HS-5 (cell line): ENCODE data around the gene POLD1.
"Not testable (repeated sequence)": the region's sequence is repeated elsewhere in the genome, so short reads cannot be mapped to it uniquely, and the experiment has no call there.

ENCODE experiments used
- DNase-seq: peaks from one replicate; pipeline ENCODE4 v3.0.0-alpha.2; 2012; ENCODE audit warnings: low read depth

POLD1 gene

GRCh38 chr19:50383852-50384684 is at the start of gene POLD1:
TSS of gene POLD1 (plus strand) at chr19:50384347. CDS start at chr19:50398852, 14,505 bp downstream.
- DNase-seq = peak; percentile 86

GRCh38 chr19:50334741-50335421 is 49.3 kb upstream of the POLD1 start:
- no peak for DNase-seq

GRCh38 chr19:50337031-50337430 is 47.1 kb upstream of the POLD1 start:
- not testable (repeated sequence) for DNase-seq

- no peak for DNase-seq
Observed at GRCh38 chr19:50340331-50340730, 43.8 kb upstream of the POLD1 start.

GRCh38 chr19:50341091-50341564 is 43.0 kb upstream of the POLD1 start:
- DNase-seq = no peak

GRCh38 chr19:50344661-50345318 is 39.4 kb upstream of the POLD1 start:
- DNase-seq = no peak

DNA sequence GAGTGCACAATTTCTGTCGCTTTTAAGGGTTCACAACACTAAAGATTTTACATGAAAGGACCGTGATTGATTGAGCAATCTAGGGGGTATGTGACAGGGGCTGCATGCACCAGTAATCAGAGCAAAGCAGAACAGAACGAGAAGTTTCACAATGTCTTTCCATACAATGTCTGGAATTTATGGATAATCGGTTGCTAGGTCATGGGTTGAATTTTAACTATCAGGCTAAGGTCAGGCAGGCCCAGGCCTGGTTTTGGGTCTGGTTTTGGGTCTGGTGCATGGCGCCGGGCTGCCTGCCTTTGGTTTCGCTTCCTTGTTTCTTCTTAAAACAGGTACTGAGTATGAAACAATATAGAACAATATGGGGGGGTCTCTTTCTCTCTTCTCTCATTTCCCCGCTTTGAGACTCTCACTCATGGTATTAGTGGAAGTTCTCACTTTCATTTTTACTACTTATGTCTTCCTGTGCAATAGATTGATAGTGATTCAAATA is 37.0 kb upstream of the POLD1 start:
- DNase-seq = not testable (repeated sequence)

- no peak for DNase-seq
Observed at GRCh38 chr19:50349277-50350057, 34.7 kb upstream of the POLD1 start.

GRCh38 chr19:50352242-50352641 is 31.9 kb upstream of the POLD1 start:
- no peak for DNase-seq

DNA sequence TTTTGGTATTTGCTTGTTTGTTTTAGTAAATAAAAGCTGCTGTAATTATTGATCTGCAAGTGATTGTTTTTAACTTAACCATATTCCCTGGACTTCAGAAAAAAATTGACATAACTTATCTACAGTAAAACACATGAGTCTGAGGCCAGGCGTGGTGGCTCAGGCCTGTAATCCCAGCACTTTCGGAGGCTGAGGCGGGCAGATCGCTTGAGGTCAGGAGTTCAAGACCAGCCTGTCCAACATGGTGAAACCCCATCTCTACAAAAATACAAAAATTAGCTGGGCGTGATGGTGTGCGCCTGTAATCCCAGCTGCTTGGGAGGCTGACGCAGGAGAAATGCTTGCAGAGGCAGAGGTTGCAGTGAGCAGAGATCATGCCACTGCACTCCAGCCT is 30.7 kb upstream of the POLD1 start:
- not testable (repeated sequence) for DNase-seq

DNA sequence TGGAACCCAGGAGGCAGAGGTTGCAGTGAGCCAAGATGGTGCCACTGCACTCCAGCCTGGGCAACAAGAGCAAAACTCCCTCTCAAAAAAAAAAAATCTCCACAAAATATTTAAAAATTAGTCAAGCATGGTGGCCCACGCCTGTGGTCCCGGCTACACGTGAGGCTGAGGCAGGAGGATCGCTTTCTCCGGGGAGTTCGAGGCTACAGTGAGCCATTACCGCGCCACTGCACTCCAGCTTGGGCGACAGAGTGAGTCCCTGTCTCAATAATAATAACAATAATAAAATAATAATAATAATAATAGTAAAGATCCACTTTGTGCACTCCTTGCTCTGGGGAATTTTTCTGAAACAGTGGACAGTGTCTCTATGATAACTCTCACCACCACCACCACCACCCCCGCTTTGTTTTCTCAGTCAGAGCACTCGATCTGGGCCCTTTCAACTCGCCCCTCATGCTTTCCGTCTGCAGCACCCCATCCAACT is 27.4 kb upstream of the POLD1 start:
- no peak for DNase-seq

DNA sequence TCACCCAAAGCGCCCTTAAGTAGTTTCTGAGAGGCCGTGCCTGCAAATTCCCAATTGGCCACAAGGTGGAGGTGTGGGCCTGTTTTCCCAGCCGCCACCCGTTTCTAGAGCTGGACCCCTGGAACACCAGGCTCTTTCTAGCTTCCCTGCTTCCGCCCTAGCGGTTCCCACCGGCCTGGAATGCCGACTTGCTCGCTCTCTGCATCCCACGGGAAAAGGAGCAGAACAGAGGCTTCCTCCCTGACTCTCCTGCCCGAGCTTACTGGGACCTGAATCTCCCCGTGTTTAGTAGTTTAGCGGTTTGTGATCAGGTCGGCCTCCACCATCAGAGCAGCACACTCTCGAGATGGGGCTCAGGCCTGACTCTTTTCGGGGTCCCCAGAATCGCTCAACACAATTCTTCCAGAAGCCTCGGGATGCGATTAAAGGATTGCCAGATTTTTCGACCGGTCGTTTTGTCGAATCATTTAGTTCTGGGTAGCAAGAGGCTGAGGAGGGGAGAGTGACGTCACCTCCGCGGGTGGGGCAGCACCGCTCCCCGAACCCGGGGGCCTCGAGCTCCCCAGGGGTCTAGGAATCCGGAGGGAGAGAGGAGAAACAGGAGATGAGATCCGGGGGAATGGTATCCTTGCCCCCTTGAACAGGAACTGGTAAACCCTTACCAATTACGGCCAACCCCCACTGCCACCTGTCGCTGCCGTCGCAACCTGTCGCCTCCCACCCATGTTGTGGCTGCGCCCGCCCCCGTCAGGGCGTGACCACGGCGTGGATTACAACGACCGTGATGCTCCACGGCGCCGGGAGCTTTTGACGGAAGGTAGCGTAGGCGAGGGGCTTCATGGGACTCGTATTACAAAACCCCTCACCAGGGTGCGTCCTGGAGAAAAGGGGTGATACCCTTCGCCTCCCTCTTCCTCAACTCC is 26.7 kb upstream of the POLD1 start:
- no peak for DNase-seq

DNA sequence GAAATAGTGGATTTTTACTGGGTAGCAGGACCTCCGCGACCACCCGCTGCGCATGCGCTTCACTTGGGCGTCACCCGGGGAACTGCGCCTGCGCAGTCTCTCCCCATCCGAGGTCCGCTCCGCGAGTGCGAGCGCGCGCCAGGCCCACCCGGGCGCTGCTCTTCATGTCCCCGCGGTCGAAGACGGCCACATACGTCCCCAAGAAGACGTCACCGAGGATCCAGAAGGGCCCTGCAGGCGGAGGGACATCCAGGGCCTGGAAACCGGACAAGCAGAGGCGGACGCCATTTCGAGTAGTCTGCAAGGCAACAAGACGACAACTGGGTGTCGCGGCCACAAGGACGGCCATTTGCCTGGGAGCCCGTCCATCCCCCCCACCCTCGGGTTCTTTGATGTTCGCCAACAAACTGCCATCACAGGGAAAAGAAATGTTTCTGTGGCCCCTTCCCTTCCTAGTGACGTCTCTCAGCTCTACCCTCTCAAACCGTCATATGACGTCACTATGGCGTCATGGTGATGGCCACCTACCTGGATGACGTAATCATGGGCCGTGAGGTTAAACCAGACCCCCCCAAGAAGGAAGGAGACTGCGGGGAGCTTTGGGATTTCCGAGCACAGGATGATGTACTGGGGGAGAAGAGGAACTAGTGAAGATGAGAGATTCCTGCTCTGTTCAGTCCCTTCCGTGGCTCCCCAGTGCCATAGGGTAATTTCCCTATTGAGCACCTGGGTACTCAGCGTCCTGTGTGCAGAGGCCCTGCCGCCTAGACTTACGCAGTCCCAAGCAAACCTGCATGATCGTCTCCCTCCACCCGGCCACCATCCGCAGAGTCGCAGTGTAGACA is 25.4 kb upstream of the POLD1 start:
- DNase-seq = no peak

DNA sequence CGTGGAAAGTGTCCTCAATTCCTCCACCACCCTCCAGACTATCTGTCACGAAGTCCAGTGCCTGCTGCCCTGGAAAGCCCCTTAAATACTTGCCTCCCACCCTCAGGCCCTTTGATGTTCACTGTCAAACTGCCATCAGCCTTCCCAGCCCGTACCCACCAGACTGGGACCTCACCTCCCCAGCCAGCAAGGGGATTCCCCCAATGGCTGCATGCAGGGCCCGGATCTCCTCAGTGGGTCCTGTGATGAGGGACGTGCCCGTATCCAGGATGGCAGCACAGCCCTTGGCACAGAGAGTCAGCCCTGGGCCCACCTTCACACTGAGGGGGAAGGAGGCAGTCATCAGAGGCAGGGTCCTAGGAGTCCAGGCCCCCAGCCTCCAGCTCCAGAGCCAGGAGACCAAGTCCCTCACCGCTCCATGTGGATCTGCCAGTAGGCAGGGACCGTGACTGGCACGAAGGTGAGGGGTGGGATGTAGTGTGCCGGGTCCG is 24.8 kb upstream of the POLD1 start:
- DNase-seq = no peak

DNA sequence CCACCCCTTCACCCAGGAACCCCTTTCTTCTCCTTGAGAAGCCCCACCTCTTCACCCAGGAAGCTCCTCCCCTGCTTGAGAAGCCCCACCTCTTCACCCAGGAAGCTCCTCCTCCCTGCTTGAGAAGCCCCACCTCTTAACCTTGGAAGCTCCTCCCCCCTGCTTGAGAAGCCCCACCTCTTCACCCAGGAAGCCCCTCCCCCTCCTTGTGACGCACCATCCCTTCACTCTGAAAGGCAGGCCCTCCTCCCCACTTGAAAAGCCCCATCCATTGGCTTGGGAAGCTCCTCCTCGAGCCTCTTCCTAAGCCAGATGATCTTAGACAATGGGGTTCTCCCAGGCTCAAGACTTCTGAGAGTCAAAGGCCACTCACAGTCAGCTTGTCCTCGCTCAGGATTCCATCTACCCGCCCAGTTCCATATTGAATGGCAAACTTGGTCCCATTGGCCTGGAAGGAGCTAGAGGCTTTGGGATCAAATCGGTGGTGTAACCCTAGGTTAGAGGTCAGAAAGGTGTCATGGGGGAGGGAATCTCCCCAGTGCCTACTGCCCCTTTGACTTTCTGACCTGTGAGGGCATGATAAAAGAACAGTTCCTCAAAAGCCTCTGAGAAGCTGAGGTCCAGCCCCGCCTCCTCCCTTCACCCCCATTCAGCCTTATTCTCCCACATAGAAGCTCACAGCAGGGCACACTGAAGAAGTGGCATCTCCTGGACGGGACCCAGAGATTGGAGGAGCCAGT is 22.7 kb upstream of the POLD1 start:
- no peak for DNase-seq

DNA sequence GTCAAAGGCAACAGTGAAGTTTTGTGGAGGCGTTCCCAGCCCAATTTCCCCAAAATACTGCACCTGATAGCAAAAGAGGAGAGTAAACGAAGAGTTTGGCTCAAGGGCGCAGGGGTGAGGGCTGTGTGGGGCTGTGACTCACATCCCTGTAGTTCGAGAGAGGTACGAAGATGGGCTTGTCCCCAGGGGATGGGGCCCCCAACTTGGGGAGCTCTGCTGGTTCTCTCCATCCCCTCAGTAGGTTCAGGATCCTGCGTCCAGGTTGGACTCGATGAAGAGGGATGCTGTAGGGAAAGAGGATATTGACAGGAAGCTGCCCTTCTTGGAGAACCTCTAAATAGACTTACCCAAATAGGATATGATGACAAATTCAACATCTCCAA is 22.1 kb upstream of the POLD1 start:
- no peak for DNase-seq

DNA sequence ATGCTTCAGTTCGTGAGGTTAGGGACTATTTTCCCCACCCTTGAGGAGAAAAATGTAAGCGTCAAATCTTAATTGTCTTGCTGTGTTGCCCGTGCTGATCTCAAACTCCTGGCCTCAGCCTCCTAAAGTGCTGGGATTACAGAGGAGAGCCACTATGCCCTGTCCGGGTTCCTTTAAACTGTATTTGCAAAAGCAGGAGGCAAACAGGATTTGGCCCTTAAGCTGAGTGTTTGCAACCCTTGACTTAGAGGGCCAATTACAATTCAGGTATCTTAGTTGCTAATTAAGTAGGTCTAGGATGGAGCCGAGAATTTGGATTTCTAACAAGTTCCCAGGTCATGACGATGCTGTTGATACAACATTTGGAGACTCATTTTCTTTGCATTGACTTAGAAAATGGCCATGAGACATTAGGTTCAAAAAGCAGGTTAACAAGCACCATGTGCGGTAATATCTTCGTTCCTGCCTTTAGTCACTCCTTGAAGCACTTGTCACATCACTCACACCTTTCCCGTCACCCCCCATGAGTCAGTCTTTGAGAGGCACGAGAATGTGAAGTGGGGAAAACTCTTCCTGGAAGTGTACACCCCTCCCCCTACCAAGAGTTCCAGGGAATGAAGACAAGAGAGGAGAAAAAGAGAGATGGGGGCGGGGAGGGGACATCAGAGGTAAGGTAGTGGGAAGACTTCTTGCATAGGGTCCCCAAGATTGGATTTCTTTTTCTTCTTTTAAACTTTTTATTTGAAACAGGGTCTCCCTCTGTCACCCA is 21.3 kb upstream of the POLD1 start:
- no peak for DNase-seq
